ENCODE results near the gene C10orf90.

GRCh38 chr10:126459878-126460481 is 210.5 kb downstream of the C10orf90 start:
- no peak for TF ChIP-seq CTCF (IDR thresholded peaks at IDR 0.05; ENCODE audit: low read depth, low read length, poor library complexity, severe bottlenecking)
- no peak for TF ChIP-seq EZH2phosphoT487 (IDR thresholded peaks at IDR 0.05; ENCODE audit: borderline replicate concordance, low read length)

All from DOHH2 (cell line).